SH-SY5Y (cell line): ENCODE measurements around the gene PLK5.

ENCODE experiments used
- GATA2 ChIP-seq: IDR thresholded peaks from 2 replicates; pipeline ENCODE4 v1.6.1; 2011; ENCODE audit warnings: mild to moderate bottlenecking, low read depth, low read length
- GATA3 ChIP-seq: IDR thresholded peaks from 2 replicates; pipeline ENCODE4 v1.6.1; 2011; ENCODE audit warnings: low read depth, mild to moderate bottlenecking, low read length, moderate library complexity

DNA sequence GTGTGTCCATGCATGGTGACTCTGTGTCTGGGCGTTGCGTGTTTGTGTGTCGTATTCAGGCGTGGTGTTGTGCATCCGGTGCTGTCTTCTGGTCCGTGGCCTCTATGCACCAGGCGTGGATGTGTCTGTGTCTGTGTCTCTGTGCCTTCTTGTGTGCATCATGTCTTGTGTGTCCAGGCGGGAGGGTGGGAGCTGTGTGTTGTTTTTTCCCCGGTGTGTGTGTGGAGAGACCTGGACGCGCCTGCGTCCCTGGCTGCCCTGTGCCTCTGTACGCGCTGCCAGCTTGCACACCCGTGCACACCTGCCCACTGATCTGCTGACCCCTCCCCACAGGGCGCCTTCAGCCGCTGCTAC is 1.1 kb downstream of the PLK5 start:
- TF ChIP-seq GATA3 (no peak), GATA2 (no peak)
